ENCODE data around the gene SMU1.

GRCh38 chr9:33029231-33029786 is 47.2 kb downstream of the SMU1 start:
- TF ChIP-seq POLR2A (IDR thresholded peaks at IDR 0.05) (no peak), CTCF (IDR thresholded peaks at IDR 0.05 in 4 of 5, conservative IDR thresholded peaks at IDR 0.05 in 1 of 5) (no peak)

Measured in gastrocnemius medialis (tissue), 4 donors.